DMS153 (cell line): ENCODE results near the gene ITPKC.
A peak's percentile ranks its signal among the peaks of the same experiment; 100 is the strongest.

ENCODE experiments used
- DNase-seq: peaks from one replicate; lab custom pipeline; 2025; lab: John Stamatoyannopoulos, UW

Gene ITPKC

DNA sequence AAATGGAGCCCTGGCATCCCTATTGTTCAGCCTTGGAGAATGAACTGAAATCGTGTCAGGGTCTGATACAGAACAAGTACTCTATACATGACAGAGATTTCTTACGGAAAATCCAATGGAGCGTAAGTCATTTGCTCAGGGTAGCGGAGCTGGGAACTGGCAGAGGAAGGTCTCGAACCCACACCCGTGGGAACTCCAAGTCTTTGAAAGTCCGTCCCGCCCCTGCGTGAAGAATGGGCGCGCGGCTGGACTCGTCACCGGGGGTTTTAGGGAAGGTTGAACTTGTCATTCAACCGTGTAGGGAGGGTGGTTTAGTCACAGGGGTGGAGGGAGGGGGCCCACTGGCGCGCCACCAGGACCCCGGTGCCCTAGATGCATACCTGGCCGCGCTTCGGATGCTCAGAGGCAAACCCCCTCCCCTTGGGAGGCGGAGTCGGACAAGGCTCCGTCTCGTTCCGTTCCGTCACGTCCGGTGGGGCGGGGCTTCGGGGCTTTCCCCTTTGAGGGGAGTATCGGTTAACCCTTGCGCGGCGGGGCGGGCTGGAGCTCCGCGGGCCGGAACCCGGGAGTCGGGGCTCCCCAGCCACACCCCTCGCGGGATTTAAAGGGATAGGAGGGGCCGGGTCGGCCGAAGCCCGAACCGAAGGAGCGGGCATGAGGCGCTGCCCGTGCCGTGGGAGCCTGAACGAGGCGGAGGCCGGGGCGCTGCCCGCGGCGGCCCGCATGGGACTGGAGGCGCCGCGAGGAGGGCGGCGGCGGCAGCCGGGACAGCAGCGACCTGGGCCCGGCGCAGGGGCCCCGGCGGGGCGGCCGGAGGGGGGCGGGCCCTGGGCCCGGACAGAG is at the start of gene ITPKC, which contains the start of gene COQ8B:
TSS of gene ITPKC (plus strand) at position 631 of the 843 bp plus-strand sequence. CDS start at position 655, 24 bp downstream.
TSS of gene COQ8B (minus strand) at position 405 of the 843 bp plus-strand sequence. CDS start 2,254 bp downstream, outside the sequence.
- peak; percentile 92 for DNase-seq

DNA sequence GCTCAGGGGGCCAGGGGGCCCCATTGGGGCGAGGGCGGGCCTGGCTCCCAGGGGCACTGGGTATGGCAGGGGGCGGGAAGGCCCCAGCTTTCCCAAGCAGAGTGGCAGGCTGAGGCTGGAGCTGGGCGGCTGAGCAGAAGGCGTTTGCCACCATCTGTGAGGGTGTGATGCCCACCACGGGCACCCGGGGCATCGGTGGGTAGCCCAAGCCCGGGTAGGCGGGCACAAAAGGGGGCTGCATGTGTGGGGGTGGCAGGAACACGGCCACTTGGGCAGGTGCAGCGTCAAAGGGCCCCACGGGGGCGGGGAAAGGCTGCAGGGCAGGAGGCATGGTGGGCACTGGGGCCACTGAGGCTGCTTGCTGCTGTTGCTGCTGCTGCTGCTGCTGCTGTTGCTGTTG is 49.3 kb upstream of the ITPKC start:
- DNase-seq: no peak

DNA sequence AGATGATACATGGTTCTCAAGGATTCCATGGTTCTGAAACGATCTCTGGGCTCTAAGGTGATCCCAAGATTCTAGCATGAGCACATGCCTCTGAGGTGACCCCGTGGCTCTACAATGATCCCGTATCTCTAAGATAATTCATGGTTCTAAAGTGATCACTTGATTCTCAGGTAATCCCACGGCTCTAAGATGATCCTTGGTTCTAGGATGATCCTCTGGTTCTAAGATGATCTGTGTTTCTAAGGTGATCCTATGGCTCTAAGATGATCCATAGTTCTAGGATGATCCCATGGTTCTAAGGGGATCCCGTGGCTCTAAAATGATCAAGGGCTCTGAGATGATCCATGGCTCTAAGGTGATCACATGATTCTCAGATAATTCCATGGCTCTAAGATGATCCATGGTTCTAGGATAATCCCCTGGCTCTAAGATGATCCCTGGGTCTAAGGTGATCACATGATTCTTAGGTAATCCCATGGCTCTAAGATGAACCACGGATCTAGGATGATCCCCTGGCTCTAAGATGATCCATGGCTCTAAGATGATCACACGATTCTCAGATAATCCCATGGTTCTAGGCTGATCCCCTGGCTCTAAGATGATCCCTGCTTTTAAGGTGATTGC is 47.8 kb upstream of the ITPKC start:
- DNase-seq: no peak

DNA sequence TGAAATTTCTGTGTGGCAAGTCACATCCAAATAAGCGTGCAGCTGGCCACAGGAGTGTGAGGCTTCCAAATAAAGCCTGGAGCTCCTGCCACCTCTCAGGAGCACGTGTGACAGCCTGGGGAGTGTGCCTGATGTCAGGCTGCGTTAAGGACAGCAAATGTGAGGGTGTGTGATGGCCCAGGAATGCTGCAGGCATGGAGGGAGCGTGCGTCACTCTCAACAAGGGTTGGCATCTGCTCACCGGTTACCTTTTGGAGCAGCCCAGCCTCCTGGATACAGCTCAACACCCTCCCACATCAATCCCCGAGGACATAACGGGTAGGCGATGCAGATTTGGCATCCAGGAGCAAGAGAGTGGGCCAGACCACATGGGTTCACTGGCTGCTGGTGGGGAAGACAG is 45.5 kb upstream of the ITPKC start:
- DNase-seq: no peak

DNA sequence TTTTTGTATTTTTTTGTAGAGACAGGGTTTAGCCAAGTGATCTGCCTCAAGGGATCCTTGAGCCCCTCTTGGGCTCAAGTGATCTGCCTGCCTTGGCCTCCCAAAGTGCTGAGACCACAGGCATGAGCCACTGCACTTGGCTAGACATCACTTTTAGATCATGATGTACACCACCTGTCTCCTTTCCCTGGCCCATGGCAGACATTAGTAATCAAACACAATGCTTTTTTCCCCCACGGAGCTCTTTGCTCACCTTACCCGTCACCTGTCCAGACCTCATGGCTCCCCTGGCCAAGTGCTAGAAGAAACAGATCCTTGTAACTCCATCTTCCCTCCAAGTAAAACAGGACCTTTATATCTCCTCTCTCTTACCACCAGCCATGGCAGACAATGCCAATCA is 44.9 kb upstream of the ITPKC start:
- DNase-seq: no peak

DNA sequence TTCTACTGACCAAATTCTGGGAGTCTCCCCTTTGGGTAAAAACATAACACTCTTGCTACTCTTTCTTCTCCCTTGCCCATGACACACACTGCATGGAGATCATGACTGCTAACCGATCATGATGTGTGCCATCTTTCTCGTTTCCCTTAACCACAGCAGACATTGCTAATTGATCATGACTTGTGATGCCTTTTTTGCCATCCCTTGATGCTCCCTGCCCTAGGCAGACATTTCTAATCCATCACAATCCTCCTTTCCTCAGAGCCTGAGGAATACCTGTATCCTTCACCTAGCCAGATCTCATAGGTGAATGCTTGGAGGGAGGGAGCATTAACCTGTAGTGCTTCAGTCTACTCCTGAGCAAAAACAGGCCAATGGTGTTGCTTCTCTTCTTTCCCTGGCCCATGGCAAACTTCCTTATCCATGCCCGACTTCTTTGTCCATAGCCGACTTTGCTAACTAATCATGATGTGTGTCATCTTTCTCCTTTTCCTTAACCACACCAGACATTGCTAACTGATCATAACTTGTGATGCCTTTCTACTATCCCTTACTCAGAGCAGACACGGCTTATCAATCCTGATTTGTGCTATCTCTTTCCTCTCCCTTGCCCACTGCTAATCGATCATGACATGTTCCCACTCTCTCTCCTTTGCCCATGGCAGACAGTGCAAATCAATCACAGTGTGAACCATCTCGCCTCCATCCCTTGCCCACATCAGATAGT is 44.2 kb upstream of the ITPKC start:
- no peak for DNase-seq

DNA sequence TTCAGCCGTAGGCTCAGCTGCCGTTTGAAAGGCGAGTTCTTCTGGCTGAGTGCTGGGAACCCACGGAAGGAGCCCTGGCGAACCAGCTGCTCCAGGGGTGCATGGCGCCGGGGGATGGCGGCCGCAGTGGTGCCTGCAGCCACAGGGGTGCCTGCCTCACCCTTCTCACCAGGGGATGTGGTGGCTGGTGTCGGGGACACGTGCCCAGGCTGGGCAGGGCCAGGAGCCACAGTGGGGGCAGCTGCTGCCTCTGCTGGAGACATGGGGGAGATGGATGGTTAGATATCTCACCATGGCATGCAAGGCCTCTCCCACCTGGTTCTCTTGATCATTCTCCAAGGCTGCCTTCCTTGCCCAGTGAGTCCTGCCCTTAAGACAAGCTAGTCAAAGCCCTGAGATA is 43.5 kb upstream of the ITPKC start:
- DNase-seq: no peak

DNA sequence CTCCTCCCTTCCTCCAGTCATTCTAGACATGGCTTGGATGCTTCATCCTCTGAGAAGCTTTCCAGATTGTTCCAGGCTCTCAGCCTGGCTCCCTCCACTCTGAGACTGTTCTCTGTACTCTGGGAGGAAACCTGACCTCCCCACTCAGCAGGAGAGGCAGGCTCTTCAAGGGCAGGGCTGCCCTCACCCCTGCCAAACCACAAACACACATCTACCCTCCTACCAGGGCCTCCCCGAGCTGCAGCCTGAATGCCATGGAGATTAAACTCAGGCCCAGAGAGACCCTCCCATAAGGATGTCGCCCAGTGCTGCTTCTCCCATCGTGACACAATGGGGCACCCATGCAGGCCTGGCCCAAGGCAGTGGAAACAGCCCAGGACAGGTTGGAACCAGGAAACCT is 42.6 kb upstream of the ITPKC start:
- no peak for DNase-seq

DNA sequence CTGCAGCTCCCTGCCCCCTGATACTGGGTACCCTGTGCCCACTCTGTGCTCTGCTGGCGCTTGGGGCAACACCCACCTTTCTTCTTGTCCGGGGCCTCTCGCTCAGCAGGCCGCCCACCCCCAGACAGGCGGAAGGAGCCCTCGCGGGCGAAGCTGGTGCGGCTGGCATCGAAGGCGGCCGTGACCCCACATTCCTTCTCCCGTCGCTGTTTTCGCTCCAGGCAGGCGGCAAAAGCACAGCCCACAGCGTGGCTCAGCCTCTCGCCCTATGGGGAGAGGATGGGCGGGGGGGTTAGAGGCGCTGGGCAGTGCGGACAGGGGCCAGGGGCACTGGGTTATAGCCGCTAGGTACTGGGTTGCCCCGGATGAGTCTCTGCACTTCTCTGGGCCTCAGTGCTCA is 39.8 kb upstream of the ITPKC start:
- DNase-seq: no peak

DNA sequence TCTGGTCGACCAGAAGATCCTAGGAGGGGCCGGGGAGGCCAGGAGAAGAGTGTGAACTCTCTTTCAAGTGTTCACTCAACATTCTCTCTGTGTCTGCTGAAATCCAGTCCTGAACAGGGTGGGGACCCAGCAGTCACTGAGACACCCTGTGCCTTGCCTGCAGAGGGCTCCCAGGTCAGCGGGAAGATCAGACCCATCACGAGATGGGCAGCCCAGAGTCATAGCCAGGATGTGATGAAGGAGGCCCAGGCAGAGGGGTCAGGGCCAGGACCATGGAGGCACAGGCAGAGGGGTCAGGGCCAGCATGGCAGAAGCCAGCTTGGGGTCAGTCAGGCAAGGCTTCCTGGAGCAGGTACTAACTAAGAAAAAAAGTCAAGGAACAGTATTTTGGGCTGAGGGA is 35.9 kb upstream of the ITPKC start:
- DNase-seq: no peak

DNA sequence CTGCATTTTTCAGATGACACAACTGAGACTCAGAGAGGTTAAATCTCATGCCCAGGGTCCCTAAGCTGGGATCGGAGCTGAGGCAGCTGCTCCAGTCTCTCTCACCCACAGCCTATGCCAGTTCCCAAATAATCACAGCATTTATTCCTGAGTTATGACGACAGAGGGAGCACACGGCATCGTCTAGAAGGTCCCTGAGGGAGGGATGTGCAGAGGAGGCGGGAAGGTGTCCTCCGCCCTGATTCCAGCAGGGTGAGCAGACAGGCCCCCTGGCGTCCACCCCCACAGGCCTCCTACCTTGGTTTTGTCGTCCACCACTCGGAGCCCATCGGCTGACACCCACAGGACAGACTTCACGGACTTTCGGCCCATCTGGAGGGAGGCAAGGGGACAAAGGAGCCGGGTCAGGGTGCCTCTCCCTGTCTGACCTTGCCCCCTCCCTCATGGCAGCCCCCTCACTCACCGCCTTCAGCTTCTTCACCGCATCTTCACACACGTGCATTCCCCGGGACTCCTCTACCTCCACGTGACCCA is 34.4 kb upstream of the ITPKC start:
- DNase-seq: no peak

DNA sequence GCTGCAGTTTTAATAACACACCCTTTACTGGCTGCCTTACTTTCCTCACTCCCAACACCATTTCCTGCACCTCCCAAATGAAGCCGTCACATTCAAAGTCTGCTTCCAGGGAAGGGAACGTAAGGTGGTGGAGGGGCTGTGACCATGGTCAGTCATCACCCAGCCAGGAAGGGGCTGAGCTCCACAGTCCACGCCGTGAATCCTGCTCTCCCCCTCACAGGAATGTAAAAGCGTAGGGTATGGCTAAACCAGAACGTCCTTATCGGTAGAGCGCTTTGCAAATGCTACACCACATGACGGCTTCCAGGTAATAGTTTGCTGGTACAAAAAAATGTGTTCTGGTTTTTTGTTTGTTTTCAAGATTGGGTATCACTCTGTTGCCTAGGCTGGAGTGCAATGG is 33.5 kb upstream of the ITPKC start:
- DNase-seq: no peak

DNA sequence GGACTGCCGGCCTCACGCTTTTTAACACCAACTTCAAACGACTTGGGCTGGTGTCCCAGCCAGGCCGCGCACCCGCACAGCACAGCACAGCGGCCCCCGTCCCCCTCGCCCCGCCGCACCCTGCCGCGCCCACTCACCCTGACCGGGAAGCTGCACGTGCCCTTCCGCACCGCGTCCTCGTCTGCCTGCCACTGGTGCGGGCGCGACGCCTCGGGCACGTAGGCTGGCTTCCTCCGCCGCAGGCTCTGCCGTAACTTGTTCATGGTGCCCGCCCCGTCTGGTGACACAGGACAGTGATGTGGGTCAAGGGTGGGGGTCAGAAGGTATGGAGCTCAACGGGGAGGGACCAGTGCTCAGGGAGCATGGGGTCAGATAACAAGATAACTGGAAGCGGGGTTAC is 32.6 kb upstream of the ITPKC start:
- DNase-seq: no peak

DNA sequence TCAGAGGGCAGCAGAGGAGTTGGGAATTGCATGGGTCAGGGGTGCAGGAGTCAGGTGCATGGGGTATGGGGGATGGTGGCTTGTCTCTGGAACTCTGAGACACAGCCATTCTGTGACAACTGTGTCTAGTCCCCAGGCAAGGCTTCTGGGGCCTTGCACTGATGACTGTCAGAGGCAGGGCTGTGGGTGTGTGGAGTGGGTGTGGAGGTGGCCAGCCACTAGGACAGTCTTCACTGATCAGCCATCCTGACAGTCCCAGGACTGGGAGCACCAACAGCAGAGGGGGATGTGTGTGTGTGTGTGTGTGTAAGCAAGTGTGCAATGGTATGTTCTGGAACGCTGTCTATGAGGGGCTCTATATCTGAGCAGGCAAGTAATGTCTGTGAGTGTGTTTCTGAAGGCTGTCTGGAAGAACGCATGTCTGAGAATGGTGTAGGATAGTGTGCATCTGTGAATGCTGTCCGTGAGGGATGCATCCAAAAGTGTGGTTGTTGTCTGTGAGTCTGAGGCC is 31.8 kb upstream of the ITPKC start:
- no peak for DNase-seq

DNA sequence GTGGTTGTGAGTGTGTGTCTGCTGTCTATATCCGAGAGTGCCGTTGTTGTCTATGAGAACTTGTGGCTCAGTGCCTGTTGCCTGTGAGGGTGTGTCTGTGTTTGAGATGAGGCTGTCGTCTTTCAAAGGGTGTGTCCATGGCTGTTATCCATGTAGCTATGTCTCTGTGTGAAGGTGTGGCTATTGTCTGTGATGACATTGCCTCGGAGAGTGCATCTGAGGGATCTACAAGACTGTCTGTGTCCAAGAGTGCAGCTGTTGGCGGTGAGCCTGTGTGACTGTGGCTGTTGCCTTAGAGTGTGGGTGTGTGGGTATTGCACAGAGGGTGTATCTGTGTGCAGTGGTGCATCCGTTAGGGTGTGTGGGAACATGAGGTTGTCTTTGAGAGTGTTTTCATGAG is 31.3 kb upstream of the ITPKC start:
- no peak for DNase-seq

DNA sequence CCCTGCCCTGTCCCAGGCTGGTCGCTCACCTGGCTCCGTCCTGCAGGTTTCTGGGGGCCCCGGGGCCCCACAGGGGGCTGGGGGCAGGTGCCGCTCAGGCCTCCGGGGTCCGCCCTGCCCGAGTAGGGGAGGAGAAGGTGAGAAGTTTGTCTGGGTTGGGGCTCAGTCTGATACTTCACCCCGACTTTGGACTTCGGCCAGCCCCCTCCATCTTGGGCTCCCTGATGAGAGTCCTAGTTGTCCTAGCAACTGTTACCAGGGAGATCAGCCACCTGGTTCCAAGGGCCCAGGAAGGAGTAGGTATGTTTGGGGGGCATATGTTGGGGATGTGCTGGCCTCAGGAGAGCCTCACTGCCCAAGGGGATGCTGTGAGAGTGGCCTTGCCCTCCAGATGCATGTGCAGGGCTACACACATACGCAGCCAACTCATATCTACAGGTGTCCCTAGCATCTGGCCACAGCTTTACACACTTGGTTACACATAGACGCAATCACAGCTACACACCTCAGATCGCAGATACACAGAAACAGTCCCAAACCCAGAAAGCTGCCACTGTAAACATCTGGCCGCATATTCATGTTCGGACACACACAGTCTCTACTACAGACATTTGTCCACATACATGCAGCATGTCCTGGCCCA is 29.9 kb upstream of the ITPKC start:
- DNase-seq: no peak

DNA sequence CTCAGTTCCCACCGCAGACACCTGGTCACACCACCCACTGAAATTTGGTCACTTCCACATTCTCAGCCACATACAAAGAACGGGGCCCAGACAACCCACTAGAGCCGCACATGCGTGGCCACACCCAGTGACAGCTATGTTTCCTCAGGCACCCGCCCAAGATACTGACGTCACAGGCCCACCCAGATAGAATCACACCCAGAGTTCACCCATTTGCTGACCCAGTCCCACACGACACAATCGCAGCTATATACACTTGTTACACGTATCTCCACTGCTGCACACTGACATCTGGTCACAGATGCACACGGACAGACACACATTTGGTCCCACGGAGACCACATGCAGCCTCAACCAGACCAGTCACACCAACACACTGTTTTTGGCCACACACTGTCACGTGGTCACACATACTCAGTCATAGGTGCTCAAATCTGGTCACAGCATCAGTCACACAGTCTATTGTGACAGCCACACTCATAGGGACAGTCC is 29.3 kb upstream of the ITPKC start:
- no peak for DNase-seq

DNA sequence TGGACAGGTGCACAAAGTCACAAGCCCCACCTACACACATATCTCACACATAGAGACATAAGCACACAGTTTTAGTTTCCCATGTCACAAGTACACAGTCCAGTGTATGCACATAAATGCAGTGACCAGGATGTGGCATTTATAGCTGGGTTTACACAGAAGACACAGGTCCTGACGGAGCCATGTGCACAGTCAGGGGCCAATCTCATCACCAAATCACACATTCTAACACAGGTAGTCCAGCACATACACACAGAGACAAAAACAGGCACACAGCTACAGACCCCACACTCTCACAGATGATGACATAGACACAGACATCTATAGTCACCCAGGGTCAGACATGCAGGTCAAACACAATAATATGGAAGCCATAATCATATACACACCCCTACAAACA is 28.6 kb upstream of the ITPKC start:
- DNase-seq: no peak

DNA sequence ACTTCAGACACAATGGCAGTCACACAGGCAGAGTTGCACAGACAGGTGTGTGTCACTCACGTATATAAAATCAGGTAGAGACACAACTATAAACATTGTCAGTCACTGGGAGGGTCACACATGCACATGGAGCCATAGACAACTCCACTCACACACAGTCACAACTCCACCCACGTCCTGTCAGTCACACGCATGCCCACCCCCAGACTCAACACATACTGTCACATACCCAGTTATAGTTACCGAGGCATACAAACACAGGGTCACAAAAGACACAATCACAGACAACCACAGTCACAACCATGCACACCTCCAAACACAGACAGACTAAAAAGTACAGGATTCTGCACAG is 27.9 kb upstream of the ITPKC start:
- no peak for DNase-seq

DNA sequence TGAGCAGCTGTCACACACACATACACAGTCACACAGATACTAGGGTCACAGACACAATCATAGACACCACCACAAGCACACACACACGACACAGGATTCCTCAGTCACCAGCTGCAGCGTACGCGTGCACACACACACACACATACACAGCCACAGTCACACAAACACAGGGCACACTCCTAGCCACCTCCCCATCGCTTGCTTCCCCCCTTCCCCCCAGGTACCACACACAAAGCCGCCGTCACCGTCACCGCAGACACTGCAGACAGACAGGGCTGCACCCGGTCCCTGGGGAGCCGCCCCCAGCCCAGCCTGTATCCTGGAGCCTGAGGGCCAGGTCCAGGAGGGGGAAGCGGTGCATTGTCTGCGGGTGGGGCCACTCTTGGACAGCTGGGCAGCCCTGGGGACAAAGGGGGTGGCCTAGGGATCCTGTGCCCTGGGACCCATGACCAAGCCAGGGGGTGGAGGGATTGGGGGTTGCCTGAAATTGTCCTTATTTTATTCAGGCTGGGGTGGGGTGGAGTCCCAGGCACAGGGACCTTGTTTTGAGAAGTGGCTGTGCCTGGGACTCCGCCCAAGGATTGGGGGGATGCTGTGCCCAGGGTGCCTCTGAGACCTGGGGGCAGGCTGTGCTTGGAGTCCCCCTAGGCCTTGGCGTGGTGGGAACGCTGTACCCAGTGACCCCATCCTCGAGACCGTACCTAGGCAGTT is 27.4 kb upstream of the ITPKC start:
- DNase-seq: no peak

DNA sequence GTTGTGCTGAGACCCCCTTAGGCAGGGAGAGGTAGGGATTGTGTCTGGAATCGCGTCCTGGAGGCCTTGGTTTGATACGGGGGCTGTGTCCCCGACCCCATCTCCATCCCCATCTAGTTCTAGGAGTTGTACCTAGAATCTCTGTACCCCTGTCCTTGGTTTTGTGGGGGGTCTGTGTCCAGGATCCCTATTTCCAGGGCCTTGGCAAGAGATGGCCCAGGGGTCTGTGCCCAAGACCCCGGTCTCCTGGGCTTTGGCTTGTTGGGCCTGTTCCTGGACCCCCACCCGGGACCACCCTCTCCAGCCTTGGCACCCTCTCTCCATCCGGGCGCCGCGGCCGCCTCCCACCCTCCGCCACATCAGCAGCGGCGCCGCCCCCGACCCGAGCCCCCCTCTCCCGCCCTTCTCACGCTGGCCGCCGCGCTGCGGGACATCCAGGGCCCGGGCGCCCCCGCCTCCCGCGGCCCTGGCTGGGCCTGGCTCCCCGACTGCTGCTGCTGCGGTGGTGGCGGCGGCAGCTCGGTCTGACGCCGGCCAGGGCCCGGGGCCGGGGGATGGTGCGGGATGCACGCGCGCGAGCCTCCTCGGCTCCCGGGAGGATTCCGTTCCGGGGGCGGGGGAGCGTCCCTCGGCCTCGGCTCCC is 26.7 kb upstream of the ITPKC start, which contains the start of gene NUMBL:
TSS of gene NUMBL (minus strand) at position 602 of the 643 bp plus-strand sequence. CDS start at position 434, 168 bp downstream.
- DNase-seq: no peak
